ENCODE measurements around the gene TNS3. TPM values are rescaled to one million over a fixed set of nuclear protein-coding genes. Genes with fewer than 3 reads are reported as not detected.

The TNS3 gene
- total RNA-seq, 1 experiment from 2014 or later = 143 TPM

GRCh38 chr7:47366211-47366610 lies 215.7 kb downstream of the TNS3 start:
- H3K36me3 ChIP-seq (ENCODE audit: low read depth) = peaks cover 62% of the 10 kb centered on the region
- H3F3A ChIP-seq (ENCODE audit: insufficient read depth, low read depth) = peaks cover 53% of the 10 kb centered on the region
- no peak overlapping the region for H3K4me3 ChIP-seq
- no peaks in the 10 kb centered on the region for H3K9me3 ChIP-seq (ENCODE audit: insufficient read depth, low read depth)
- H4K20me1 ChIP-seq (ENCODE audit: insufficient read depth) = peaks cover 95% of the 10 kb centered on the region
- H3K79me2 ChIP-seq (ENCODE audit: low read depth) = peaks cover 82% of the 10 kb centered on the region
- no peak for TF ChIP-seq EZH2 (IDR thresholded peaks at IDR 0.05; ENCODE audit: low read depth)
- TF ChIP-seq, protein P1, sequence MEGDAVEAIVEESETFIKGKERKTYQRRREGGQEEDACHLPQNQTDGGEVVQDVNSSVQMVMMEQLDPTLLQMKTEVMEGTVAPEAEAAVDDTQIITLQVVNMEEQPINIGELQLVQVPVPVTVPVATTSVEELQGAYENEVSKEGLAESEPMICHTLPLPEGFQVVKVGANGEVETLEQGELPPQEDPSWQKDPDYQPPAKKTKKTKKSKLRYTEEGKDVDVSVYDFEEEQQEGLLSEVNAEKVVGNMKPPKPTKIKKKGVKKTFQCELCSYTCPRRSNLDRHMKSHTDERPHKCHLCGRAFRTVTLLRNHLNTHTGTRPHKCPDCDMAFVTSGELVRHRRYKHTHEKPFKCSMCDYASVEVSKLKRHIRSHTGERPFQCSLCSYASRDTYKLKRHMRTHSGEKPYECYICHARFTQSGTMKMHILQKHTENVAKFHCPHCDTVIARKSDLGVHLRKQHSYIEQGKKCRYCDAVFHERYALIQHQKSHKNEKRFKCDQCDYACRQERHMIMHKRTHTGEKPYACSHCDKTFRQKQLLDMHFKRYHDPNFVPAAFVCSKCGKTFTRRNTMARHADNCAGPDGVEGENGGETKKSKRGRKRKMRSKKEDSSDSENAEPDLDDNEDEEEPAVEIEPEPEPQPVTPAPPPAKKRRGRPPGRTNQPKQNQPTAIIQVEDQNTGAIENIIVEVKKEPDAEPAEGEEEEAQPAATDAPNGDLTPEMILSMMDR (conservative IDR thresholded peaks at IDR 0.05) = no peak
- POLR2A ChIA-PET (ENCODE audit: unreplicated experiment) = no interaction called here
- CTCF ChIA-PET = no interaction called here
- no peak overlapping the region for H2AFZ ChIP-seq
- intact Hi-C loops (cut with micrococcal nuclease; ENCODE audit: unreplicated experiment) = no loop called here
- peaks cover 15% of the 10 kb centered on the region for H3K4me1 ChIP-seq (replicated peaks; ENCODE audit: insufficient read depth)
- no peak overlapping the region for H3K27ac ChIP-seq
- DNase-seq = no peak
- H3K4me2 ChIP-seq = no peak overlapping the region
- BruUV-seq (replicated peaks) = no TSS peak
- no peaks in the 10 kb centered on the region for H3K27me3 ChIP-seq (ENCODE audit: insufficient read depth, low read depth)
- H3K9me2 ChIP-seq (ENCODE audit: insufficient read depth) = no peaks in the 10 kb centered on the region

DNA sequence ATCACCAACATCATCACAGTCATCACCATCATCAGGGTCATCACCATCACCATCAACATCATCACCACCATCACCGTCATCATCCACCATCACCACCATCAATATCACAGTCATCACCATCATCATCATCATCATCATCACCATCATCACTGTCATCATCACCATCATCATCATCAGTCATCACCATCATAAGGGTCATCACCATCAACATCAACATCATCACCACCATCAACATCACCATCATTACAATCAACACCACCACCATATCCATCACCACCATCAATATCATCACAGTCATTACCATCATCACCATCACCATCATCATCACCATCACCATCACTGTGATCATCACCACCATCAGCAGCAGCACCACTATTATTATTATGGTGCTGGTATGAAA lies 218.9 kb downstream of the TNS3 start:
- Histone ChIP-seq H2AFZ (no peak overlapping the region), H3K9me2 (ENCODE audit: insufficient read depth) (no peaks in the 10 kb centered on the region), H3K79me2 (ENCODE audit: low read depth) (peaks cover 88% of the 10 kb centered on the region), H3F3A (ENCODE audit: insufficient read depth, low read depth) (peaks cover 39% of the 10 kb centered on the region), H4K20me1 (ENCODE audit: insufficient read depth) (peaks cover 95% of the 10 kb centered on the region), H3K27ac (no peak overlapping the region), H3K4me3 (no peak overlapping the region), H3K4me1 (replicated peaks; ENCODE audit: insufficient read depth) (peaks cover 20% of the 10 kb centered on the region), H3K36me3 (ENCODE audit: low read depth) (peaks cover 55% of the 10 kb centered on the region), H3K9me3 (ENCODE audit: insufficient read depth, low read depth) (no peaks in the 10 kb centered on the region), H3K4me2 (no peak overlapping the region), H3K27me3 (ENCODE audit: insufficient read depth, low read depth) (no peaks in the 10 kb centered on the region)
- intact Hi-C loops (cut with micrococcal nuclease; ENCODE audit: unreplicated experiment) = loop anchor here (5.0 kb wide), 1 partner anchor 209 kb away; no protein-coding TSS in a partner anchor
- CTCF ChIA-PET = no interaction called here
- TF ChIP-seq, protein P1 (conservative IDR thresholded peaks at IDR 0.05) = no peak
- no peak for TF ChIP-seq EZH2 (IDR thresholded peaks at IDR 0.05; ENCODE audit: low read depth)
- BruUV-seq (replicated peaks) = no TSS peak
- POLR2A ChIA-PET (ENCODE audit: unreplicated experiment) = no interaction called here
- DNase-seq = no peak

GRCh38 chr7:47361746-47362215 lies 220.1 kb downstream of the TNS3 start:
- H3K36me3 ChIP-seq (ENCODE audit: low read depth) = peaks cover 50% of the 10 kb centered on the region
- BruUV-seq (replicated peaks) = no TSS peak
- no peak overlapping the region for H2AFZ ChIP-seq
- H3F3A ChIP-seq (ENCODE audit: insufficient read depth, low read depth) = peaks cover 39% of the 10 kb centered on the region
- ChIA-PET CTCF (no interaction called here), POLR2A (ENCODE audit: unreplicated experiment) (interaction anchor here (0.5 kb wide), 1 partner anchor 364 kb away, joined by 5 read pairs; no protein-coding TSS in a partner anchor)
- peaks cover 95% of the 10 kb centered on the region for H4K20me1 ChIP-seq (ENCODE audit: insufficient read depth)
- no peak overlapping the region for H3K4me3 ChIP-seq
- intact Hi-C loops (cut with micrococcal nuclease; ENCODE audit: unreplicated experiment) = loop anchor here (1.0 to 5.0 kb wide), 3 partner anchors 19 to 211 kb away; no protein-coding TSS in a partner anchor
- H3K9me2 ChIP-seq (ENCODE audit: insufficient read depth) = no peaks in the 10 kb centered on the region
- peaks cover 88% of the 10 kb centered on the region for H3K79me2 ChIP-seq (ENCODE audit: low read depth)
- no peak for TF ChIP-seq EZH2 (IDR thresholded peaks at IDR 0.05; ENCODE audit: low read depth)
- TF ChIP-seq, protein P1 (conservative IDR thresholded peaks at IDR 0.05) = no peak
- H3K27me3 ChIP-seq (ENCODE audit: insufficient read depth, low read depth) = no peaks in the 10 kb centered on the region
- H3K27ac ChIP-seq = peak overlapping the region; percentile 69
- peaks cover 20% of the 10 kb centered on the region for H3K4me1 ChIP-seq (replicated peaks; ENCODE audit: insufficient read depth)
- peak; percentile 88 to 95 for DNase-seq
- H3K9me3 ChIP-seq (ENCODE audit: insufficient read depth, low read depth) = no peaks in the 10 kb centered on the region
- peak overlapping the region; percentile 54 for H3K4me2 ChIP-seq
